OCI-LY1 (cell line): ENCODE measurements around the gene PDE8A.

Source experiments
- CTCF ChIP-seq: fragments of 200-600 bp; sonication (generic), shearing (Covaris generic); IDR thresholded peaks from 2 replicates; pipeline ENCODE4 v1.5.1; 2017; ENCODE audit warnings: mild to moderate bottlenecking, antibody characterized with exemption, low read length, moderate library complexity, mixed read lengths
- EZH2 ChIP-seq: fragments of 200-600 bp; sonication (generic), shearing (Covaris generic); IDR thresholded peaks from 2 replicates; pipeline ENCODE4 v1.8.0; 2017; ENCODE audit warnings: borderline replicate concordance, mixed run types, mild to moderate bottlenecking, antibody characterized with exemption, low read length, moderate library complexity, mixed read lengths

DNA sequence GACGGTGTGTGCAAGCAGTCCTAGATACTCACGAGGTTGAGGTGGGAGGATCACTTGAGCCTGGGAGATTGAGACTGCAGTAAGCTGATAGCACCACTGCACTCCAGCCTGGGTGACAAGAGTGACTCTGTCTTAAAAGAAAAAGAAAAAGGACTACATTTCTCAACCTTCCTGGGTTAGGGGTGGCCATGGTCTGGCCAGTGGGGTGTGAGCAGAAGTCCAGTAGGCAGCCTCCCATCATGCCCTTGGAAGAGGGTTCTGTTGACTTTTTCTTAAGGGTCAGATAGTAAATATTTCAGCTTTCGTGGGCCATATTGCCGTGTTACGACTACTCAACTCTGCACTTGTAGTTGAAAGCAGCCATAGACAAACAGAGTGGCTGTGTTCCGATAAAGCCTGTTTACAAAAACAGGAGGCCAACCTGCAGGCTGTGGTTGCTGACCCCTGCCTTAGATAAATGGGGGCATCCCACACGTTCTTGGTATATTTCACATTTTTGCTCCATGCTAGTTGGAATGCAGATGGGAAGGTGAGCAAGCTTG lies 31.0 kb upstream of the PDE8A start:
- TF ChIP-seq CTCF (no peak), EZH2 (no peak)
